ENCODE data around the gene BHLHE41. TPM values are rescaled to one million over a fixed set of nuclear protein-coding genes. Genes with fewer than 3 reads are reported as not detected.

The BHLHE41 gene
- total RNA-seq, 6 donors from 2014 or later = 9.3 to 78.6 (median 35.2) TPM

GRCh38 chr12:26162905-26163304 is 38.1 kb upstream of the BHLHE41 start:
- no peak for ATAC-seq (ENCODE audit: low FRiP score in 2 of 2)
- TF ChIP-seq POLR2AphosphoS5 (IDR thresholded peaks at IDR 0.05) (no peak), POLR2A (IDR thresholded peaks at IDR 0.05) (no peak), EP300 (IDR thresholded peaks at IDR 0.05) (no peak), CTCF (IDR thresholded peaks at IDR 0.05) (no peak)
- Histone ChIP-seq H3K9me3 (no peaks in the 10 kb centered on the region), H3K27ac (no peak overlapping the region), H3K4me1 (no peaks in the 10 kb centered on the region), H3K27me3 (no peaks in the 10 kb centered on the region), H3K36me3 (no peaks in the 10 kb centered on the region), H3K4me3 (no peak overlapping the region)
- WGBS, 2 donors = 75% methylated on average over 4 of the region's 4 CpGs
- no peak for DNase-seq

GRCh38 chr12:26162174-26162573 is 37.3 kb upstream of the BHLHE41 start:
- no peak for ATAC-seq (ENCODE audit: low FRiP score in 2 of 2)
- Histone ChIP-seq H3K4me3 (no peak overlapping the region), H3K4me1 (no peaks in the 10 kb centered on the region), H3K27me3 (no peaks in the 10 kb centered on the region), H3K9me3 (no peaks in the 10 kb centered on the region), H3K27ac (no peak overlapping the region), H3K36me3 (no peaks in the 10 kb centered on the region)
- 71 to 93% methylated on average over 1 of the region's 1 CpG for WGBS, 2 donors
- no peak for DNase-seq
- TF ChIP-seq CTCF (IDR thresholded peaks at IDR 0.05) (no peak), POLR2AphosphoS5 (IDR thresholded peaks at IDR 0.05) (no peak), EP300 (IDR thresholded peaks at IDR 0.05) (no peak), POLR2A (IDR thresholded peaks at IDR 0.05) (no peak)

GRCh38 chr12:26158078-26158764 is 33.4 kb upstream of the BHLHE41 start:
- DNase-seq (peak in 1 of 2 donors; percentile 6), ATAC-seq (ENCODE audit: low FRiP score in 2 of 2) (no peak)
- TF ChIP-seq POLR2A (IDR thresholded peaks at IDR 0.05) = no peak
- no peak for TF ChIP-seq POLR2AphosphoS5 (IDR thresholded peaks at IDR 0.05)
- no peak for TF ChIP-seq EP300 (IDR thresholded peaks at IDR 0.05)
- no peak for TF ChIP-seq CTCF (IDR thresholded peaks at IDR 0.05)
- Histone ChIP-seq H3K27ac (no peak overlapping the region), H3K36me3 (no peaks in the 10 kb centered on the region), H3K4me1 (no peaks in the 10 kb centered on the region), H3K9me3 (no peaks in the 10 kb centered on the region), H3K27me3 (no peaks in the 10 kb centered on the region), H3K4me3 (no peak overlapping the region)
- 57 to 65% methylated on average over 3 of the region's 3 CpGs for WGBS, 2 donors

- DNase-seq (no peak), ATAC-seq (ENCODE audit: low FRiP score in 2 of 2) (no peak)
- no peaks in the 10 kb centered on the region for H3K4me1 ChIP-seq
- no peak overlapping the region for H3K4me3 ChIP-seq
- H3K36me3 ChIP-seq = no peaks in the 10 kb centered on the region
- WGBS, 2 donors = 50 to 54% methylated on average over 3 of the region's 3 CpGs
- no peak for TF ChIP-seq CTCF (IDR thresholded peaks at IDR 0.05)
- no peak for TF ChIP-seq POLR2A (IDR thresholded peaks at IDR 0.05)
- H3K27ac ChIP-seq = no peak overlapping the region
- no peaks in the 10 kb centered on the region for H3K27me3 ChIP-seq
- no peaks in the 10 kb centered on the region for H3K9me3 ChIP-seq
These were observed 32.2 kb upstream of the BHLHE41 start for GRCh38 chr12:26157001-26157400.

- Histone ChIP-seq H3K27ac (no peak overlapping the region), H3K4me1 (peaks cover 0 to 1% (median 0%) of the 10 kb centered on the region in 4 donors), H3K4me3 (no peak overlapping the region), H3K9me3 (no peaks in the 10 kb centered on the region), H3K27me3 (no peaks in the 10 kb centered on the region), H3K36me3 (no peaks in the 10 kb centered on the region)
- TF ChIP-seq EP300 (IDR thresholded peaks at IDR 0.05) (no peak), CTCF (IDR thresholded peaks at IDR 0.05) (no peak)
- DNase-seq (no peak), ATAC-seq (ENCODE audit: low FRiP score in 2 of 2) (no peak)
- 74 to 78% methylated on average over 17 of the region's 17 CpGs for WGBS, 2 donors
These were observed 31.5 kb upstream of the BHLHE41 start for GRCh38 chr12:26156201-26156871.

Data from upper lobe of left lung (tissue), 6 donors.